PC-3 (cell line): Measurements from ENCODE around the gene DBT. TPM values are rescaled to one million over a fixed set of nuclear protein-coding genes. Genes with fewer than 3 reads are reported as not detected.

ENCODE experiments used
- ATAC-seq: fragments of 200-7000 bp; cut with Tn5 transposase; 2 replicates; pipeline ENCODE4 v1.9.1; 2020; ENCODE audit warnings: mild to moderate bottlenecking, moderate library complexity
- BruUV-seq: library from RNA; stranded (reverse); fragments of 400-500 nt; replicated peaks from 2 replicates; lab custom pipeline; 2021; lab: Mats Ljungman, UMichigan
- CTCF ChIA-PET: fragments of 300-600 bp; sonication (Branson Sonifier 250); formaldehyde crosslinking; loops from one replicate; lab custom pipeline; 2022; ENCODE audit warnings: antibody characterized with exemption; lab: Charles Lee
- POLR2A ChIA-PET: fragments of 300-600 bp; sonication (Branson Sonifier 250); formaldehyde crosslinking; loops from one replicate; lab custom pipeline; 2022; ENCODE audit warnings: antibody characterized with exemption; ENCODE audit not compliant: unreplicated experiment; lab: Charles Lee
- DNase-seq: peaks from one replicate; pipeline ENCODE4 v3.0.0-alpha.2; 2015
- H2AFZ ChIP-seq: fragments of 300-600 bp; sonication (generic); 2 replicates; pipeline ENCODE4 v1.6.0; 2016; ENCODE audit warnings: antibody characterized with exemption, low read length
- H3F3A ChIP-seq: fragments of 300-600 bp; sonication (generic); one replicate; pipeline ENCODE4 v1.6.0; 2017; ENCODE audit warnings: antibody characterized with exemption, low read length, control low read depth, mild to moderate bottlenecking; ENCODE audit not compliant: unreplicated experiment
- H3K27ac ChIP-seq: fragments of 300-600 bp; sonication (generic); 2 replicates; pipeline ENCODE4 v1.5.1; 2016; ENCODE audit warnings: mild to moderate bottlenecking, low read length
- H3K27me3 ChIP-seq: fragments of 300-600 bp; sonication (generic); 2 replicates; pipeline ENCODE4 v1.6.1; 2016; ENCODE audit warnings: low read length, mixed read lengths
- H3K36me3 ChIP-seq: fragments of 300-600 bp; sonication (generic); 2 replicates; pipeline ENCODE4 v1.6.1; 2016; ENCODE audit warnings: low read depth, mixed run types, low read length, mixed read lengths
- H3K4me1 ChIP-seq: fragments of 300-600 bp; sonication (generic); 2 replicates; pipeline ENCODE4 v1.5.1; 2016; ENCODE audit warnings: low read length; ENCODE audit not compliant: insufficient read depth
- H3K4me2 ChIP-seq: fragments of 300-600 bp; sonication (generic); 2 replicates; pipeline ENCODE4 v1.6.0; 2016; ENCODE audit warnings: low read length
- H3K4me3 ChIP-seq: fragments of 300-600 bp; sonication (generic); 2 replicates; pipeline ENCODE4 v1.5.1; 2016; ENCODE audit warnings: mild to moderate bottlenecking, low read length, mixed read lengths
- H3K79me2 ChIP-seq: fragments of 300-600 bp; sonication (generic); 2 replicates; pipeline ENCODE4 v1.6.1; 2017; ENCODE audit warnings: low read length, mixed read lengths
- H3K9ac ChIP-seq: fragments of 300-600 bp; sonication (generic); 2 replicates; pipeline ENCODE4 v1.6.0; 2016; ENCODE audit warnings: mild to moderate bottlenecking, low read length
- H3K9me2 ChIP-seq: fragments of 300-600 bp; sonication (generic); replicated peaks from 2 replicates; pipeline ENCODE4 v1.6.1; 2016; ENCODE audit warnings: mixed run types, low read length, mixed read lengths
- H3K9me3 ChIP-seq: fragments of 300-600 bp; sonication (generic); 2 replicates; pipeline ENCODE4 v1.6.1; 2016; ENCODE audit warnings: low read length, mixed read lengths
- H4K20me1 ChIP-seq: fragments of 300-600 bp; sonication (generic); 2 replicates; pipeline ENCODE4 v1.6.1; 2016; ENCODE audit warnings: low read length, mixed read lengths
- CTCF ChIP-seq: fragments of 300-600 bp; sonication (generic); conservative IDR thresholded peaks from 2 replicates; pipeline ENCODE4 v1.5.1; 2017; ENCODE audit warnings: antibody characterized with exemption, low read depth, mild to moderate bottlenecking, low read length
- EZH2 ChIP-seq: fragments of 300-600 bp; sonication (generic); IDR thresholded peaks from one replicate; pipeline ENCODE4 v1.6.1; 2017; ENCODE audit warnings: antibody characterized with exemption, mild to moderate bottlenecking, low read length; ENCODE audit not compliant: unreplicated experiment
- EZH2phosphoT487 ChIP-seq: fragments of 300-600 bp; sonication (generic); IDR thresholded peaks from 2 replicates; pipeline ENCODE4 v1.6.1; 2018; ENCODE audit warnings: mild to moderate bottlenecking, antibody characterized with exemption, low read length, borderline replicate concordance
- intact Hi-C: fragments of 100-400 bp; cut with micrococcal nuclease; formaldehyde crosslinking; loops from 2 replicates; pipeline ENCODE4 v1.9.0; 2023
- total RNA-seq: library from RNA; depleted of rRNA; stranded (reverse); fragments of >200 nt; gene quantifications from 2 replicates; pipeline ENCODE4 v1.2.3, GENCODE V29; 2014

The DBT gene
- total RNA-seq, 1 experiment from 2014 or later, result 5.1 TPM

GRCh38 chr1:100145116-100145515 is 104.5 kb downstream of the DBT start:
- H3K27ac ChIP-seq, result no peak overlapping the region
- intact Hi-C loops, result no loop called here
- no peak for TF ChIP-seq EZH2phosphoT487
- no peak for TF ChIP-seq EZH2
- no peak for TF ChIP-seq CTCF
- H3K9me2 ChIP-seq, result no peaks in the 10 kb centered on the region
- no TSS peak for BruUV-seq
- DNase-seq (no peak), ATAC-seq (no peak)
- CTCF ChIA-PET, result no interaction called here
- no peaks in the 10 kb centered on the region for H3K27me3 ChIP-seq
- POLR2A ChIA-PET, result no interaction called here
- no peak overlapping the region for H3K4me2 ChIP-seq
- no peaks in the 10 kb centered on the region for H3K4me1 ChIP-seq
- no peaks in the 10 kb centered on the region for H4K20me1 ChIP-seq
- peaks cover 3% of the 10 kb centered on the region for H3F3A ChIP-seq
- no peak overlapping the region for H3K9ac ChIP-seq
- no peak overlapping the region for H3K4me3 ChIP-seq
- peaks cover 53% of the 10 kb centered on the region for H3K36me3 ChIP-seq
- H3K9me3 ChIP-seq, result no peaks in the 10 kb centered on the region
- H3K79me2 ChIP-seq, result no peaks in the 10 kb centered on the region
- no peak overlapping the region for H2AFZ ChIP-seq

GRCh38 chr1:100142343-100142742 is 107.3 kb downstream of the DBT start:
- H3K4me3 ChIP-seq, result no peak overlapping the region
- ChIA-PET CTCF (no interaction called here), POLR2A (interaction anchor here (0.7 kb wide), 1 partner anchor 754 kb away, joined by 7 read pairs; no protein-coding TSS in a partner anchor)
- peaks cover 3% of the 10 kb centered on the region for H3F3A ChIP-seq
- intact Hi-C loops, result no loop called here
- TF ChIP-seq CTCF (no peak), EZH2 (no peak), EZH2phosphoT487 (no peak)
- H3K27me3 ChIP-seq, result no peaks in the 10 kb centered on the region
- H3K9me2 ChIP-seq, result no peaks in the 10 kb centered on the region
- no peaks in the 10 kb centered on the region for H3K79me2 ChIP-seq
- no peak for ATAC-seq
- H3K27ac ChIP-seq, result no peak overlapping the region
- no peak overlapping the region for H3K4me2 ChIP-seq
- no peak overlapping the region for H2AFZ ChIP-seq
- no peaks in the 10 kb centered on the region for H3K4me1 ChIP-seq
- H4K20me1 ChIP-seq, result no peaks in the 10 kb centered on the region
- no TSS peak for BruUV-seq
- DNase-seq, result no peak
- peaks cover 57% of the 10 kb centered on the region for H3K36me3 ChIP-seq
- no peaks in the 10 kb centered on the region for H3K9me3 ChIP-seq
- H3K9ac ChIP-seq, result no peak overlapping the region

GRCh38 chr1:100141192-100141591 is 108.4 kb downstream of the DBT start:
- Histone ChIP-seq H3K27me3 (no peaks in the 10 kb centered on the region), H3K9ac (no peak overlapping the region), H3K4me2 (no peak overlapping the region), H3K79me2 (no peaks in the 10 kb centered on the region), H3K4me1 (no peaks in the 10 kb centered on the region), H3K36me3 (peaks cover 56% of the 10 kb centered on the region), H3K9me3 (no peaks in the 10 kb centered on the region), H3K9me2 (no peaks in the 10 kb centered on the region), H2AFZ (no peak overlapping the region), H4K20me1 (no peaks in the 10 kb centered on the region), H3K4me3 (no peak overlapping the region), H3K27ac (no peak overlapping the region), H3F3A (peaks cover 3% of the 10 kb centered on the region)
- no peak for TF ChIP-seq EZH2phosphoT487
- no peak for TF ChIP-seq EZH2
- TF ChIP-seq CTCF, result no peak
- POLR2A ChIA-PET, result no interaction called here
- DNase-seq (no peak), ATAC-seq (no peak)
- CTCF ChIA-PET, result no interaction called here
- no TSS peak for BruUV-seq
- intact Hi-C loops, result no loop called here
